GM12891 (cell line): ENCODE results near the gene MYO18A.

Source experiments
- POLR2A ChIP-seq: IDR thresholded peaks from 2 replicates; pipeline ENCODE4 v1.6.1; 2011; ENCODE audit warnings: low read depth, low read length, control low read depth
- POLR2AphosphoS5 ChIP-seq: IDR thresholded peaks from 2 replicates; pipeline ENCODE4 v1.6.1; 2011; ENCODE audit warnings: low read depth, low read length, control low read depth
- POU2F2 ChIP-seq: IDR thresholded peaks from 2 replicates; pipeline ENCODE4 v1.6.1; 2011; ENCODE audit warnings: low read depth, mild to moderate bottlenecking, control low read depth, low read length, moderate library complexity
- SPI1 ChIP-seq: IDR thresholded peaks from 2 replicates; pipeline ENCODE4 v1.6.1; 2011; ENCODE audit warnings: low read depth, low read length, control low read depth

- TF ChIP-seq POLR2A = no peak
- no peak for TF ChIP-seq POLR2AphosphoS5
- TF ChIP-seq POU2F2 = no peak
- no peak for TF ChIP-seq SPI1
Measured at GRCh38 chr17:29095439-29095838, 84.8 kb downstream of the MYO18A start.
